GM19043 (cell line): ENCODE data around the gene OPRL1.

Experiments used
- ATAC-seq: cut with Tn5 transposase; IDR thresholded peaks from one replicate; pipeline ENCODE4 v1.9.1; 2021; ENCODE audit warnings: low read depth; ENCODE audit not compliant: unreplicated experiment

The OPRL1 gene

DNA sequence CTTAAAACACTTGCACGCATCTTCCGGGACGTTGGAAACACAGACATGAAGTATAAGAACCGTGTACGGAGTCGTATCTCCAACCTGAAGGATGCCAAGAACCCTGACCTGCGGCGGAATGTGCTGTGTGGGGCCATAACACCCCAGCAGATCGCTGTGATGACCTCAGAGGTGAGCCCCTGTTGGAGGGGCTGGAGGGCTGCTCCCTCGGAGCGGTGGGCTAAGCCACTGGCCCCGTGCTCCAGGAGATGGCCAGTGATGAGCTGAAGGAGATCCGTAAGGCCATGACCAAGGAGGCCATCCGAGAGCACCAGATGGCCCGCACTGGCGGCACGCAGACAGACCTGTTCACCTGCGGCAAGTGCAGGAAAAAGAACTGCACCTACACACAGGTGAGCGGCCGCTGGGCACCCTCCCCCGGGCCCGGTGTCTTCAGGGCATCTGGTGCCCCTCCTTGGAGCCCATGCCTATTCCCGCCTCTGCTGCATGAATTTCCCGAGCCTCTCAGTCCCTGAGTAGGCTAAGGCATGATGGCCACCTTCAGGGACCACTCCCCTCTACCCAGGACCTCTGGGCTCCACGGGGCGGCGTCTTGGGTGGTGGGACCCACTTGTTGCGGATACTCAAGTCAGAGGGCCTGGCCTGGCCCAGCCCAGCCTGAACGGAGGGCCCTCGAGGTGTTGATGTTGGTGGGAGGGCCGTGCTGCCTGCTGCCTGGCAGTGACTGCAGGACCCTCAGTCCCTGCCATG lies 9.5 kb upstream of the OPRL1 start:
- no peak for ATAC-seq

GRCh38 chr20:64071341-64072332 lies 8.2 kb upstream of the OPRL1 start:
- ATAC-seq = no peak

- no peak for ATAC-seq
Observed at GRCh38 chr20:64072498-64073063, 7.3 kb upstream of the OPRL1 start.

DNA sequence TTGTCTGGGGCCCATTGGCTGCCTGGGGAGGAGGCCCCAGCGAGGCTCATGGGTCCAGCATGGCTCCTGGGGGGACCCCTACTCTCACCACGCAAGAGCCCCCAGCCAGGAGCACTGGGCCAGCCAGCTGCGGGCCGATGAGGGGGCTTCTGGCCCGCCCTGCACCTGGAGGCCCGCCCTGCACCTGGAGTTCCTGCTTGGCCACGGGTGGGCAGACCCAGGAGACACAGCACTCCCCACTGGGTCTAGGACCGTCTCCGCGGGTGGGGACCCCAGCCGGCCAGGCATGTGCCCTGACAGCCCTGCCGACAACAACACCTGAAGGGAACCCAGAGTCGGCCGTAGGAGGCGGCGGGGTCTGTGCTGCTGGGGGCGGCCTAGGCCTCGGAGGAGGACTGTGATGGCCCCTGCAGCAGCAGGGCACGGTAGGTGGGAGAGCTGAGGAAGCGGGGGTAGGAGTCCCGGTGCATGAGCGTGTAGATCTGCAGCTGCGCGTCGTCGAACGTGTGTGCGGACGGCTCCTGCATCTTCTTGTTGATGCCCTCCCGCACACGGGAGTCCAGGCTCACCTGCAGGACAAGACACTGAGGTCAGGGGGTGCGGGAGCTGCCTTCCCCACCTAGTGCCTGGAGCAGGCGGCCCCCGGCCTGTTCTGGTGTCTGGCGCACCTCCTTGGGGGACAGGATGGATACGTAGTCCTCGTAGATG lies 6.3 kb upstream of the OPRL1 start:
- no peak for ATAC-seq

DNA sequence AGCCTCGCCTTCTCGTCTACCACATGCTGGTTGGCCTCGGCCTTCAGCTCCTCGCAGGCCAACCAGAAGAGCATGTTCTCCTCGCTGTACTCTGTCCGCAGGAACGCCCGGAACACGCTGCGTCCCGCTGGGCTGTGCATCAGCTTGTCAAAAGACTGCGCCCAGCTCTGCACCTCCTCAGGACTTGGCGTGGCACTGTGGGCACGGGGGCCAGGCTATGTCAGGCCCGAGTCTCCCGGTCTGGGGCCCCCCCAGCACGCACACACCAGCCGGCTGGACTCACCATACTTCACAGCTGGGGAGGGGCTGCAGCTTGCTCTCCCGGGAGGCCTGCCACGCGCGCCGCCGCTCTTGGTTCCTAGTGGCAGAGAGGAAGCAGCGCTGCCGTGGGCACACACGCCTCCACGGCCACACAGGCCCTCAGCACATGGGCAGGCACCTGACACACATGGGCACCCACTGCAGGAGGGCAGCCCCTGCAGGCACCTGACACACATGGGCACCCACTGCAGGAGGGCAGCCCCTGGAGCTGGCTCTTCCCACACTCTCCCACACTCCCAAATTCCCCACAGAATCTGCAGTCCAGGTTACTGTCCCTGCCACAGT lies 5.6 kb upstream of the OPRL1 start:
- no peak for ATAC-seq

DNA sequence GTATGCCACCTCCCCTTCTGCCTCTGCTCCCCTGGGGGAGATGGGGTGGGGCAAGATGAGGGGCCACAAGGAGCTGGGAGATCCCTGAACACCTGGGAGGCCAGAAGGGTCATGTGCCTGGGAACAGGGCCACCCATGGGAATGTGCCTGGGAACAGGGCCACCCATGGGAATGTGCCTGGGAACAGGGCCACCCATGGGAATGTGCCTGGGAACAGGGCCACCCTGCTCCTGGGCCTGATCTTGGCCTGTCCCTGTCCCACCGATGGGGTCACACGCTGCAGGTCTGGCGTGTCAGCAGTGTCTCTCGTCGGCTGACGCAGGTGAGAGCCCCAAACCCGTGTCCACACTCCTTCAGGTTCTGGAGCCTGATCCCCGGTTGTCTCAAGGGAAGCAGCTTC lies 4.9 kb upstream of the OPRL1 start:
- ATAC-seq = no peak

- no peak for ATAC-seq
Observed at GRCh38 chr20:64075556-64075955, 4.3 kb upstream of the OPRL1 start.

DNA sequence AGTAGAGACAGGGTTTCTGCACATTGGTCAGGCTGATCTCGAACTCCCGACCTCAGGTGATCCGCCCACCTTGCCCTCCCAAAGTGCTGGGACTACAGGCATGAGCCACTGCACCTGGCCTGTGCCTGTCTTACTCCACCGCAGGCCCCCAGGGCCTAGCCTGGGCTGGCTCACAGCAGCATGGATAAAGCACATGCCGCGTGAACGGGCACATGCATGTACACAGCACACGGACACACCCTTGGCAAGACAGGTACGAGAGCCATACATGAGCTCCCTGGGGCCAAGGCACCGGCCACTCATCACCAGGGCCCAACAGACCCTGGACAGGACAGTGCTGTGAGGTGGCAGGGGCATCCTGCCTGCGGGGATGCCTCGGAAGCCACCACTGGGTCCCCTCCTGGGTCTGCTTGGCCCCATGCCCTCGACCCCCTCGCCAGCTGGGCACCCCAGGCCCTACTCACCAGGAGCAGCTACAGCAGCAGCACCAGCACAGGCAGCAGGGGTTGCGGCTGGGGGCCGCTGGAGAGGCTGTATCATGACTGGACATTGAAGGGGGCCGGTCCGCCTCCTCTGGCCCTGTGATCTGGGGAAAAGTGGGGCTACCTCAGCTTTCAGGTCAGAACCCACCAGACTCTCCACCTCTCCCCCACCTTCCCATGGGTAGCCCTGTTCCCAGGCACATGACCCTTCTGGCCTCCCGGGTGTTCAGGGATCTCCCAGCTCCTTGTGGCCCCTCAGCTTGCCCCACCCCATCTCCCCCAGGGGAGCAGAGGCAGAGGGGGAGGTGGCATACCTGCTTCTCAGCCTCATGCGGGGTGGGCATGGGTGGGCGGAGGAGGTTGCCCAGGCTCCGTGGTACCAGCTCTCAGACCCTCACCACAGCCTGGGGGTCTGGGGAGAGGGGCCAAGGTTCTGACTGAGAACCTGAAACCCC lies 3.6 kb upstream of the OPRL1 start:
- no peak for ATAC-seq

DNA sequence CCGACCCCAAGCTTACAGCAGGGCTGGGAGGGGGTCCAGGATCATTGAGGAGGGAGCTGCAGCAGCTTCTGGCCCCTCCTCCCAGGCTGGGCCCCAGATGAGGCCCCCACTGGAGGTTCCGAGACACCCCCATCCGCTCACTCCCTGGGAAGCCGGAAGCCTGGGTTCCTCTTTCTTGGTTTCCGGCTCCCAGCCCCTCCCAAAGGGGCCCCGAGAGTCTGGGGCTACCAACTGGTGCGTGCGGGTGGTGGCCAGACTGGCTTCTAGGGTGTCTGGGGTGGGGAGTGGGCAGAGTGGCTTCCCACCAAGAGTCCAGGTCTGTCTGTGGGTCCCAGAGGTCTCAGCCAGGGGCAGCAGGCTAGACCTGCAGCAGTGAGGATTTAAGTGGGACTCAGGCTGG lies 2.8 kb upstream of the OPRL1 start:
- no peak for ATAC-seq

- ATAC-seq = no peak
Observed at GRCh38 chr20:64077541-64077875, 2.4 kb upstream of the OPRL1 start.

DNA sequence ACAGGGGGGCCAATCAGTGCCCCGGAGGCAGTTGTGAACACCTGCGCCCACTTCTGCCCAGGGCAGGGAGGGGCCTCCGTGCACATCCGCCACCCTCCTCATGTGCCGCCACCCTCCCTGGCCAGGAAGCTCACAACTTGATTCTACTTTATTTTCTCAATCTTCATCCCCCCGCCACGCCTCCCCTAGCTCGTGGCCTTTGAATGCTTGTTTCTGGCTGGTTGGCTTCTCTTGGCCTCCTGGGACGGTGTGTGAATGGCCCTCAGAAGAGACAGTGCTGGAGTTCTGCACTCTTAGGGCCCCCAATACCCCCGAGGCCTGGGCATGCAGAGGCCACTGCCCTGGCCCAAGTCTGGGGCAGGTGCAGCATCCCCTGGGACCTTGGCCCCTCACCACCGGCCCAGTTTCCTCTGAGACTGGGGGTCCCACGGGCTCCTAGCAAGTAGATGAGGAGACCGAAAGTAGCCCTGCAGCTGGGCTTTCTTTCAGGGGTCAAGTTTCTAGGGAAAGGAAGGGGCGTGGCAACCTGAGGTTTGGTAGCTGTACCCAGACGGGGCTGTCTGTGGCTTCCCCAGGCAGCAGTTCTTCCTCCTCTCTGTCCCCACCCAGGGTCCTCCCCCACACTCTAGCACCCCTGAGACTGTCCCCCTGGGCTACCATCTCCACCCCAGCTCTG lies 1.9 kb upstream of the OPRL1 start:
- no peak for ATAC-seq

GRCh38 chr20:64078934-64079272 lies 979 bp upstream of the OPRL1 start:
- ATAC-seq = no peak

DNA sequence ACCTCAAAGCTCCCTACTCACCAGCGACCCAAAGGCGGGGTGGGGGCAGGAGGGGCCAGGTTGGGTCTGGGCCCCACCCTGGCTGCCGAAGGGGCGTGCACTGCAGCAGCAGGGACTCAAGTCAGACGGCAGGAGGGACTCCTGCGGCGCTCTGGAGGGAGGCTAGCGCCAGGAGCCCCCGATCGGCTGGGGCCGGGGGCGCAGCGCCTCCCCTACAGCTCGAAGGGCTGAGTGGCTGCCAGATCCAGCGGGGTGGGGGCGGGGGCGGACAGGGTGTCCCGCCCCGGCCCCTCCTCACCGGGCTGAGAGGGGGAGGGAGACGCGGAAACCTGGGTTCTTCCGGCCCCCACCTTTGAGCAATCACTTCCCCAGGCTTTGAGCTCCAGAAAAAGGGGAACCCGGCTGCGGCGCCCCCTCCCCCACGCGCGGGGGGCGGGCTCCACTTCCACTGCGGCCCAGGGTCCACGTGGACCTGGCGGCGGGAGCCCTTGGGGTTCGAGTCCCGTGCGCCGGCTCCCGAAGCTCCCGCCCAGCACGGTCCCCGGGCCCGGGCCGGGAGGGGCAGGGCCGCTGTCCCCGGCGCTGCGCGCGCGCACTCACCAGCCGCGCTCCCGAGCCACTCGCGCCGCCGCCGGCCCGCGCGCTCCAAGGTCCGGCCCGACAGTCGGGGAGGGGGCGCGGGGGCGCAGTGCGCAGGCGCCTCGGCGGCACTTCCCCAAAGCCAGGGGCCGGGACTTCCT lies 439 bp upstream of the OPRL1 start, which contains the start of gene RGS19:
TSS of gene RGS19 (minus strand) at position 246 of the 740 bp plus-strand sequence. CDS start 2,632 bp downstream, outside the sequence.
- no peak for ATAC-seq

DNA sequence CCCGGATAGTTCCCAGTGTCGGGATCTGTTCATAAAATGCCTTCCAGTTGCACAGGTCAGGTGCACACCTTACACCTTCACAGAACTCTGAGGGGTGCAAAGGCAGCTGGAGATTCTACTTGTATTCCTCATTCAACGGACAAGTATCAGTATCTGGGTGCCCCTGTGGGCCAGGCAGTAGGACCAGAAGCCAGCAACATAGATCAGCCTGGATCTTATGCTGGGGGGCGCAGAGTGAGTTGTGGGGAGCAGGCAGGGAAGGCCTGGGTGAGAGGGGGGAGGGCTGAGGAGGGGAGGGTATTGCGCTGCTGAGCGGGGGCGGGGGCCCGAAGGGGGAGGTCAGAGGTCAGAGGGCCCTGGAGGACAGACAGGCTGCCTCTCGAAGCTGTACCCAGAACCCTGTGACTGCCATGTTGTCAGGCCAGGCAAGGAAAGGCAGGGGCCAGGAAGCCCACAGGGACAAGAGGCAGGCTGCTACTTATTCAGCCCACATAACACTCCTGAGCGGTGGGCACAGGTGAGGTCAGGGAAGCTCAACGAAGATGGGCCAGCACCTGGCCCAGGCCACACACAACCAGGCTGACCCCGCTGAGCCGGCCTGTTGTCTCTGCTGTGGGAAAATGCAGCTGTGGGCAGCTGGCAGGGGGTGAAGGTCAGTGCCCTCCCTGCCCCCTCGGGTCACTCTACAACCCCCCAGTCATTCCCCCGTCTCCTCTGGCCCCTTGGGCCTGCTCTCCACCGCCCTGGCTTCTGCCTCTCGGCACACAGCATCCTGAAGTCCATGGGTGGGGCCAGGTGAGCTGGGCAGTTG lies 1.1 kb downstream of the OPRL1 start:
- ATAC-seq = no peak

DNA sequence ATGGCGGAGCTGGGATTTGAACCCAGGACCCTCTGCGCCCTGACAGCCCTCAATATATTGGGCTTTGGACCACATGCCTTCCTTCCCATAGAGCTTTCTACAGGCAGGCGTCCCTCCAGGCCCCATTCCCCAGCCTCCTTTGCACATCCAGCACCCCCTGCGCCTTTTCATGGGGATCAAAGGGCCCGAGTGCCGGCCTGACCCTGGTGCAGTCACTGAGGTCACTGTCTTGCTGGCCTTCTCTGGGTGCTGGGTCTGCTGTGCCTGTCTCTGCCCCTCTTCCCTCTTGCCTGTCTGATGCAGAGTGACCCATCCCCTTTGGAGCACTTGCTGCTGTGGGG lies 1.7 kb downstream of the OPRL1 start:
- ATAC-seq = no peak

DNA sequence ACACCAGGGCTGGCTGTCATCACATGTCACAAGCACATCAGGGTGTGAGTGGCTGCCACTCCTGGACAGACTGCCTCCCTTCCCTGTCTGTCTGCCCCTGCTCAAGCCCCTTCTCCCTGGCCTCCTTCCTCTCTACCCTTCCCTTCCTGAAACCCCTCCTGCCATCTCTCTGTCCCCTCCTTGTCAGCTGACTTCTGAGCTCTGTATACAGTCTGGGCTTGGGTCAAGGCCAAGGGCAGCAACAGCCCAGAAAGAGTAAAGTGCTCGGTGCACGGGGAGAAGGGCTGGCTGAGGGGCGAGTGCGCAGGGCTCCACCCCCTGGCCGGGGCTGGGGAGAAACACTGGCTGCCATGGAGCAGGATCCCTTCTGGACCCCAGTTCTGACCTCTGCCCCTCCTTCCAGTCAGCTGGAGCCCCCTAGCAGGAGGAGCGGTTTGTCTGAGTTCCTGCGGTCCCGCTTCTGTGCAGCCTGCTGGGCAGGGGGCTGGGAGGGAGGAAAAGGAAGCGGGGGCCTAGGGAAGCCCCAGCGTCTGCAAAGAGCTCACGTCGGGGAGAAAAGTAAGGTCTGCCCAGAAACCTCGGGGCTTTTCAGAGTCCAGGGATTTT lies 2.3 kb downstream of the OPRL1 start:
- ATAC-seq = no peak

DNA sequence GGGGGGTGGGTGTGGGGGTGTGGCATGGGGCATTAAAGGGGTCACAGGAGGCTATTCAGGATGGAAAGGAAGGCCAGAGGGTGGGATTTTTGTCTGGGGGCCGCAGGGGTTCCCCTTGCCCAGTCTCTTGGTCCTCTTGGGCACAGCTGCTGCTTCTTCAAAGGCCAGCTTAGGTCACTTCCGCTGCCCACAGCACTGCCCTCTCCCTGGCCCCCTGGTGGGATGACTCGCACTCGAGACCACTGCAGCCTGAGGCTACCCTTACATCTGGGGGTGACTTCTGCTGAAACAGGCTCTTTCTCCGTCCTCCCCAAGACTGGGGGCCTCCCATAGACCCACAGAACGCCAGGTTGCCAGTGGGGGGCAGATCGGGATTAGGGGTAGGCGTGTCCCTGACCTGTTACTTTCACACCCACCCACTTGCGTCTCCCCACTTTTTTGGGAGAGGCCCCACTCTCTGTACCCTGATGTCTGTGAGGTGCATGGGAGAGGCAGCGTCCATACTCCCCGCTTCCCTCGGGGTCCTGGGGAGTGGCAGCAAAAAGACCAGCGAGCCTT lies 3.0 kb downstream of the OPRL1 start:
- no peak for ATAC-seq
